CD4-positive, alpha-beta T cell treated with Interleukin-10 for 1 hour (primary cell): ENCODE data around the gene CDK18.

Experiments used
- DNase-seq: peaks from one replicate; pipeline ENCODE4 v3.0.0-alpha.2; 2020

CDK18 gene

GRCh38 chr1:205542367-205542766, 37.9 kb downstream of the CDK18 start:
- no peak for DNase-seq

GRCh38 chr1:205543351-205544301, 39.2 kb downstream of the CDK18 start:
- no peak for DNase-seq

- DNase-seq = no peak
Observed at GRCh38 chr1:205545001-205545919, 40.8 kb downstream of the CDK18 start.

GRCh38 chr1:205545991-205546390, 41.5 kb downstream of the CDK18 start:
- DNase-seq = no peak

- DNase-seq = no peak
Observed at GRCh38 chr1:205546541-205546940, 42.1 kb downstream of the CDK18 start.

- no peak for DNase-seq
Observed at GRCh38 chr1:205547936-205548827, 43.7 kb downstream of the CDK18 start.

- no peak for DNase-seq
Observed at GRCh38 chr1:205554026-205554811, 49.8 kb downstream of the CDK18 start.

GRCh38 chr1:205561501-205562203, 57.2 kb downstream of the CDK18 start:
- DNase-seq = no peak

- DNase-seq = no peak
Observed at GRCh38 chr1:205563927-205564441, 59.5 kb downstream of the CDK18 start.

GRCh38 chr1:205565799-205566198, 61.3 kb downstream of the CDK18 start:
- no peak for DNase-seq

- no peak for DNase-seq
Observed at GRCh38 chr1:205567716-205568115, 63.2 kb downstream of the CDK18 start.

GRCh38 chr1:205568135-205568468, 63.6 kb downstream of the CDK18 start:
- no peak for DNase-seq

GRCh38 chr1:205568469-205569361, 64.2 kb downstream of the CDK18 start:
- no peak for DNase-seq

- no peak for DNase-seq
Observed at GRCh38 chr1:205569411-205570172, 65.1 kb downstream of the CDK18 start.

- DNase-seq = no peak
Observed at GRCh38 chr1:205570173-205570501, 65.7 kb downstream of the CDK18 start.

- no peak for DNase-seq
Observed at GRCh38 chr1:205570796-205571537, 66.5 kb downstream of the CDK18 start.

GRCh38 chr1:205571747-205572146, 67.3 kb downstream of the CDK18 start:
- DNase-seq = no peak

- no peak for DNase-seq
Observed at GRCh38 chr1:205572421-205572820, 68.0 kb downstream of the CDK18 start.
